Spleen (tissue), 11 donors: ENCODE results near the gene CDK5R1. TPM values are rescaled to one million over a fixed set of nuclear protein-coding genes. Genes with fewer than 3 reads are reported as not detected.

ENCODE experiments used
- DNase-seq: peaks from one replicate; pipeline ENCODE4 v3.0.0-alpha.2; 2020
- H3K27ac ChIP-seq, 8 donors: fragments of 200-600 bp; sonication (generic) in 7 of 8; 1 replicate in 4 of 8; 2 replicates in 4 of 8; pipeline versions ENCODE4 v1.5.0 to v1.8.0; 2016 to 2021; ENCODE audit warnings: inconsistent platforms in 4 of 8, mild to moderate bottlenecking in 4 of 8, moderate library complexity in 1 of 8
- H3K27me3 ChIP-seq, 7 donors: fragments of 200-600 bp; sonication (generic) in 6 of 7; replicated peaks in 1 of 7; 1 replicate in 4 of 7; 2 replicates in 3 of 7; pipeline versions ENCODE4 v1.5.0 to v1.8.0; 2016 to 2021; ENCODE audit warnings: inconsistent platforms in 3 of 7, mild to moderate bottlenecking in 1 of 7
- H3K36me3 ChIP-seq, 6 donors: fragments of 200-600 bp; sonication (generic) in 5 of 6; 1 replicate in 4 of 6; 2 replicates in 2 of 6; pipeline versions ENCODE4 v1.5.0 to v1.8.0; 2016 to 2021; ENCODE audit warnings: inconsistent platforms in 2 of 6
- H3K4me1 ChIP-seq, 6 donors: fragments of 200-600 bp; sonication (generic) in 5 of 6; 1 replicate in 3 of 6; 2 replicates in 3 of 6; pipeline versions ENCODE4 v1.5.0 to v1.8.0; 2016 to 2021; ENCODE audit warnings: inconsistent platforms in 3 of 6
- H3K4me3 ChIP-seq, 8 donors: fragments of 200-600 bp; sonication (generic) in 7 of 8; 1 replicate in 4 of 8; 2 replicates in 4 of 8; pipeline versions ENCODE4 v1.5.0 to v1.8.0; 2016 to 2021; ENCODE audit warnings: inconsistent platforms in 4 of 8, mild to moderate bottlenecking in 4 of 8, moderate library complexity in 2 of 8
- H3K9me3 ChIP-seq, 8 donors: fragments of 200-600 bp; sonication (generic) in 7 of 8; 1 replicate in 4 of 8; 2 replicates in 4 of 8; pipeline versions ENCODE4 v1.5.0 to v1.8.0; 2016 to 2021; ENCODE audit warnings: inconsistent platforms in 4 of 8
- POLR2A ChIP-seq, 3 donors: fragments of 450-650 bp; IDR thresholded peaks; one replicate each; pipeline ENCODE4 v1.5.1; 2017; ENCODE audit warnings: antibody characterized with exemption in 3 of 3, mild to moderate bottlenecking in 1 of 3
- POLR2AphosphoS5 ChIP-seq, 3 donors: sonication (generic); formaldehyde crosslinking; IDR thresholded peaks; one replicate each; pipeline ENCODE4 v1.5.1; 2017; ENCODE audit warnings: antibody characterized with exemption in 3 of 3
- WGBS, 5 donors: extraction: QIAGEN DNeasy Blood & Tissue Kit in 3 of 5; methylation state at CpG; one replicate each; pipeline versions ENCODE4 v1.1.5 to v1.1.7; 2013 to 2018; 5-methylcytosine and 5-hydroxymethylcytosine counted together
- intact Hi-C: fragments of 100-400 bp; cut with DNase I; formaldehyde crosslinking; loops from one replicate; pipeline ENCODE4 v1.15.0; 2023; ENCODE audit warnings: low total_unique reads
- polyA plus RNA-seq, 3 donors: library from polyadenylated mRNA; stranded (reverse); fragments of 200-250 nt; gene quantifications; one replicate each; pipeline ENCODE4 v1.2.1, GENCODE V29; 2013
- total RNA-seq, 7 donors: library from RNA; depleted of rRNA in 3 of 7; stranded (reverse); fragments of >200 nt in 3 of 7; fragmentation: NEBNext Ultra II Directional in 4 of 7; extraction: Animal tissue kit (Norgen Biotek cat#: 25700) in 4 of 7; gene quantifications; one replicate each; pipeline versions ENCODE4 v1.1.0 to v1.2.1, GENCODE V29; 2016 to 2021
- TF ChIP-seq, protein P1 (sequence below), 11 experiments: fragments of 200-600 bp in 7 of 11; fragments of 450-650 bp in 4 of 11; sonication (generic) in 4 of 11; IDR thresholded peaks in 8 of 11; conservative IDR thresholded peaks in 3 of 11; 1 replicate in 7 of 11; 2 replicates in 4 of 11; pipeline versions ENCODE4 v1.4.0 to v1.8.0; 2016 to 2021; ENCODE audit warnings: antibody characterized with exemption in 11 of 11, inconsistent platforms in 4 of 11, mild to moderate bottlenecking in 1 of 11
- donor health status: healthy with polysubstance abuse.
- donor health status: DM: no; HTN: no; CAD: no; lungs with moderate emphysema.
- donor health status: DM: no; HTN: no; CAD: no.
- donor health status: Bipolar disorder and iron deficiency.
- donor health status: healthy.
- donor health status: DM: no; HTN: no; CAD: no.
- donor health status: DM: yes; HTN: yes; CAD: no.

Gene CDK5R1
- total and polyA plus RNA-seq, 10 donors: 13.0 to 28.2 (median 20.2) TPM

DNA sequence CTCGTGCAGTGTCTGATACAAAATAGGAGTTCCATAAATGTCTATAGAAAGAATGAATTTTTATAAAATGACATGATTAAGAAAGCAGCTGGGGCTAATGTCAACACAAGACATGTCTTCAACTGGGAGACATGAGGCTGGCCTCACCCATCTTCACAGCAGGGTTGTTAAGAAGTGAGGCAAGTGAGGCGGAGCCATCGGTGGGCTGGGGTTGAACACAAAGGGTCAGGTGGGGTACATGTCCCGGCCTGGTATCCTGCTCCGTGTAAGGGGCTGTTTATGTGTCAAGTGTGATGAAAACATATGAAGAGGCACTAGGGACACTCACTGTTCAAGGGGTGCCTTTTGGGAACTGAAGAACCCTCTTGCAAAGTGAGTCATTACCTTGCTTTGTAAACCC lies 22.1 kb downstream of the CDK5R1 start:
- WGBS, 5 donors: 90 to 96% (median 92%) methylated on average over 5 of the region's 5 CpGs
- Histone ChIP-seq H3K4me3 (no peak overlapping the region), H3K4me1 (peaks cover 9 to 67% (median 24%) of the 10 kb centered on the region in 6 donors), H3K27me3 (no peaks in the 10 kb centered on the region), H3K36me3 (no peaks in the 10 kb centered on the region), H3K9me3 (no peaks in the 10 kb centered on the region), H3K27ac (peak overlapping the region in 1 of 8 donors; percentile 48)
- TF ChIP-seq, protein P1, sequence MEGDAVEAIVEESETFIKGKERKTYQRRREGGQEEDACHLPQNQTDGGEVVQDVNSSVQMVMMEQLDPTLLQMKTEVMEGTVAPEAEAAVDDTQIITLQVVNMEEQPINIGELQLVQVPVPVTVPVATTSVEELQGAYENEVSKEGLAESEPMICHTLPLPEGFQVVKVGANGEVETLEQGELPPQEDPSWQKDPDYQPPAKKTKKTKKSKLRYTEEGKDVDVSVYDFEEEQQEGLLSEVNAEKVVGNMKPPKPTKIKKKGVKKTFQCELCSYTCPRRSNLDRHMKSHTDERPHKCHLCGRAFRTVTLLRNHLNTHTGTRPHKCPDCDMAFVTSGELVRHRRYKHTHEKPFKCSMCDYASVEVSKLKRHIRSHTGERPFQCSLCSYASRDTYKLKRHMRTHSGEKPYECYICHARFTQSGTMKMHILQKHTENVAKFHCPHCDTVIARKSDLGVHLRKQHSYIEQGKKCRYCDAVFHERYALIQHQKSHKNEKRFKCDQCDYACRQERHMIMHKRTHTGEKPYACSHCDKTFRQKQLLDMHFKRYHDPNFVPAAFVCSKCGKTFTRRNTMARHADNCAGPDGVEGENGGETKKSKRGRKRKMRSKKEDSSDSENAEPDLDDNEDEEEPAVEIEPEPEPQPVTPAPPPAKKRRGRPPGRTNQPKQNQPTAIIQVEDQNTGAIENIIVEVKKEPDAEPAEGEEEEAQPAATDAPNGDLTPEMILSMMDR (IDR thresholded peaks at IDR 0.05 in 8 of 11, conservative IDR thresholded peaks at IDR 0.05 in 3 of 11): no peak
- TF ChIP-seq POLR2AphosphoS5 (IDR thresholded peaks at IDR 0.05) (no peak), POLR2A (IDR thresholded peaks at IDR 0.05) (no peak)
- DNase-seq: no peak
- intact Hi-C loops: no loop called here

DNA sequence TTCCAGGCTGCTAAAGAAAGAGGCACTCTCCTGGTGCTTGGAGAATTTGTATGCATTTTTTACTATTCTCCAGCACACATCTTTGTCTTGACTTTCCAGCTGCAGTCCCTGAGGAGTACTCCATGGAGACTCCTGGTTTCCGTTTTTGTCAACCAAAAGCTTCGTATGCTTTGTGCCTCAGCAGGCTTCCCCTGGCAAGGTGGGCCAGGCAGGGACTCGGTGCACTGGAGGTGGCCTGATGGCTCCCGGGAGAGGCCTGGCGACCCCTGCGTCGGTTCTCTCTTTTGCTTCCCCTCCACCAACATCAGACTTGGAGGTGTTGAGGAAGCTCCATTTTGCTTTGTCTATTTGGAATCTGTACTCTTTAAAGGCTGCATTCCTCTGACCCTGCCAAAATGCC lies 23.7 kb downstream of the CDK5R1 start:
- Histone ChIP-seq H3K36me3 (no peaks in the 10 kb centered on the region), H3K9me3 (no peaks in the 10 kb centered on the region), H3K27me3 (no peaks in the 10 kb centered on the region), H3K4me3 (no peak overlapping the region), H3K4me1 (peaks cover 0 to 63% (median 8%) of the 10 kb centered on the region in 6 donors), H3K27ac (no peak overlapping the region)
- TF ChIP-seq POLR2AphosphoS5 (IDR thresholded peaks at IDR 0.05): no peak
- TF ChIP-seq, protein P1 (IDR thresholded peaks at IDR 0.05 in 8 of 11, conservative IDR thresholded peaks at IDR 0.05 in 3 of 11): no peak
- no peak for TF ChIP-seq POLR2A (IDR thresholded peaks at IDR 0.05)
- WGBS, 5 donors: 91 to 96% (median 94%) methylated on average over 7 of the region's 7 CpGs
- no peak for DNase-seq
- intact Hi-C loops: no loop called here

DNA sequence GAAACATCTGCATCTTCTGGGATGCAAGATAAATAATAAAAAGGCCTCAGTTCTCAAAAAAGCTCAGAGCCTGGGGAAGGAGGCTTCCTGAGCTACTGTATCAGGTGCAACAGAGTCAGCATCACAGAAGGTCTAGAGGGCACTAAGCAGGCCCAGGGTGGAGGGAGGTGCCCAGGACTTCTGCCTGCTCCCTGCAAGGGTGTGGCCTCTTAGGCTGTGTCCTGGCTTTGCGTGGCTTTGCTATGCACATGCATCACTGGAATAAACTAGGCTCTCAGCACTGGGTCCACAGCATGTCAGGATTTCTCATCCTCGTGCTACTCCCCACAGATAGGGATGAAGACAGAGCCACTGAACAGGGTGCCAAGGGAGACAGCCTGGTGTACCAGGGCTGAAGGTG lies 25.5 kb downstream of the CDK5R1 start:
- no peak for DNase-seq
- TF ChIP-seq, protein P1 (IDR thresholded peaks at IDR 0.05 in 8 of 11, conservative IDR thresholded peaks at IDR 0.05 in 3 of 11): no peak
- no peak for TF ChIP-seq POLR2AphosphoS5 (IDR thresholded peaks at IDR 0.05)
- TF ChIP-seq POLR2A (IDR thresholded peaks at IDR 0.05): no peak
- 80 to 100% (median 92%) methylated on average over 1 to 2 of the region's 2 CpGs for WGBS, 5 donors
- Histone ChIP-seq H3K9me3 (no peaks in the 10 kb centered on the region), H3K27me3 (no peaks in the 10 kb centered on the region), H3K4me3 (no peak overlapping the region), H3K36me3 (no peaks in the 10 kb centered on the region), H3K27ac (no peak overlapping the region), H3K4me1 (peaks cover 4 to 63% (median 16%) of the 10 kb centered on the region in 6 donors)
- intact Hi-C loops: no loop called here

DNA sequence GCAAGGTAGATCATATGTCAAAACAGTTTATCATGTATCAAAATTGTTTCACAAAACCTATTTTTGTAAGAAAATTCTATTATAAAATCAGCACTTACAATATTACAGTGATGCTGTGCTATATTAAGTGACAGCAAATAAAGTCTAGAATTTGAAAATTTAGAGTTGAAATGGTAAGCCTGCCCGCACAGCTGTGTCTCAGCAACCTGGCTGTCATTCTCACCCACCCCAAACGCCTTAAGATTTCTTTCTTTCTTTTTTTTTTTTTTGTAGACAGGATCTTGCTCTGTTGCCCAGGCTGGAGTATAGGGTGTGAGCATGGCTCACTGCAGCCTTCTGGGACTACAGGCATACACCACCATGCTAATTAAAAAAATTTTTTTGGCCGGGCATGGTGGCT lies 26.8 kb downstream of the CDK5R1 start:
- intact Hi-C loops: no loop called here
- H3K27ac ChIP-seq: no peak overlapping the region
- WGBS, 5 donors: 87 to 93% (median 90%) methylated on average over 3 of the region's 3 CpGs
- TF ChIP-seq, protein P1 (IDR thresholded peaks at IDR 0.05 in 8 of 11, conservative IDR thresholded peaks at IDR 0.05 in 3 of 11): no peak
- TF ChIP-seq POLR2AphosphoS5 (IDR thresholded peaks at IDR 0.05) (no peak), POLR2A (IDR thresholded peaks at IDR 0.05) (no peak)
- no peak for DNase-seq
- no peaks in the 10 kb centered on the region for H3K9me3 ChIP-seq
- no peak overlapping the region for H3K4me3 ChIP-seq
- peaks cover 0 to 5% (median 0%) of the 10 kb centered on the region in 7 donors for H3K27me3 ChIP-seq
- H3K4me1 ChIP-seq: peaks cover 5 to 63% (median 26%) of the 10 kb centered on the region in 6 donors
- no peaks in the 10 kb centered on the region for H3K36me3 ChIP-seq
